Measurements from ENCODE around the gene MRFAP1L1. TPM values are rescaled to one million over a fixed set of nuclear protein-coding genes. Genes with fewer than 3 reads are reported as not detected.
"Not testable (repeated sequence)": the region's sequence is repeated elsewhere in the genome, so short reads cannot be mapped to it uniquely, and the experiment has no call there.

Gene MRFAP1L1
- total RNA-seq, 1 donor from 2014 or later = 36.8 TPM

- H3K4me3 ChIP-seq (ENCODE audit: insufficient read depth, low read depth, low read length) = no peak overlapping the region
- H3K27me3 Mint-ChIP-seq (ENCODE audit: low read depth, unreplicated experiment) = no peaks in the 10 kb centered on the region
- H2AFZ ChIP-seq (ENCODE audit: low read depth, low read length) = peak overlapping the region; percentile 86
- peak; percentile 45 for DNase-seq (ENCODE audit: low read depth)
- H3K27me3 ChIP-seq (ENCODE audit: insufficient read depth, low read length) = no peaks in the 10 kb centered on the region
- H3K4me1 Mint-ChIP-seq (ENCODE audit: low read depth, unreplicated experiment) = peaks cover 9% of the 10 kb centered on the region
- H3K27ac Mint-ChIP-seq (ENCODE audit: unreplicated experiment) = peak overlapping the region; percentile 78
- H4K20me1 ChIP-seq (ENCODE audit: insufficient read depth, low read length) = no peaks in the 10 kb centered on the region
- H3K9me3 ChIP-seq (ENCODE audit: insufficient read depth, low read depth, low read length) = no peaks in the 10 kb centered on the region
- H3K9ac ChIP-seq (ENCODE audit: low read length) = peak overlapping the region; percentile 59
- H3K27ac ChIP-seq (ENCODE audit: low read depth, low read length) = no peak overlapping the region
- no peak for FAIRE-seq
- H3K9me3 Mint-ChIP-seq (ENCODE audit: unreplicated experiment) = no peaks in the 10 kb centered on the region
- TF ChIP-seq, protein P1, sequence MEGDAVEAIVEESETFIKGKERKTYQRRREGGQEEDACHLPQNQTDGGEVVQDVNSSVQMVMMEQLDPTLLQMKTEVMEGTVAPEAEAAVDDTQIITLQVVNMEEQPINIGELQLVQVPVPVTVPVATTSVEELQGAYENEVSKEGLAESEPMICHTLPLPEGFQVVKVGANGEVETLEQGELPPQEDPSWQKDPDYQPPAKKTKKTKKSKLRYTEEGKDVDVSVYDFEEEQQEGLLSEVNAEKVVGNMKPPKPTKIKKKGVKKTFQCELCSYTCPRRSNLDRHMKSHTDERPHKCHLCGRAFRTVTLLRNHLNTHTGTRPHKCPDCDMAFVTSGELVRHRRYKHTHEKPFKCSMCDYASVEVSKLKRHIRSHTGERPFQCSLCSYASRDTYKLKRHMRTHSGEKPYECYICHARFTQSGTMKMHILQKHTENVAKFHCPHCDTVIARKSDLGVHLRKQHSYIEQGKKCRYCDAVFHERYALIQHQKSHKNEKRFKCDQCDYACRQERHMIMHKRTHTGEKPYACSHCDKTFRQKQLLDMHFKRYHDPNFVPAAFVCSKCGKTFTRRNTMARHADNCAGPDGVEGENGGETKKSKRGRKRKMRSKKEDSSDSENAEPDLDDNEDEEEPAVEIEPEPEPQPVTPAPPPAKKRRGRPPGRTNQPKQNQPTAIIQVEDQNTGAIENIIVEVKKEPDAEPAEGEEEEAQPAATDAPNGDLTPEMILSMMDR (IDR thresholded peaks at IDR 0.05; ENCODE audit: insufficient read depth, low read depth, low read length) = no peak
- TF ChIP-seq EZH2 (IDR thresholded peaks at IDR 0.05; ENCODE audit: insufficient read depth, low read length) = no peak
- no peaks in the 10 kb centered on the region for H3K79me2 ChIP-seq (ENCODE audit: insufficient read depth, low read length)
- peak overlapping the region; percentile 43 for H3K4me2 ChIP-seq (ENCODE audit: low read length)
- H3K4me1 ChIP-seq (ENCODE audit: insufficient read depth, low read length) = peaks cover 21% of the 10 kb centered on the region
- peak overlapping the region; percentile 37 for H3K4me3 Mint-ChIP-seq (ENCODE audit: unreplicated experiment)
- no peaks in the 10 kb centered on the region for H3K36me3 ChIP-seq (ENCODE audit: insufficient read depth, low read length)
- H3K36me3 Mint-ChIP-seq (ENCODE audit: low read depth, unreplicated experiment) = no peaks in the 10 kb centered on the region
Observed at GRCh38 chr4:6727081-6727942, 17.6 kb upstream of the MRFAP1L1 start.

DNA sequence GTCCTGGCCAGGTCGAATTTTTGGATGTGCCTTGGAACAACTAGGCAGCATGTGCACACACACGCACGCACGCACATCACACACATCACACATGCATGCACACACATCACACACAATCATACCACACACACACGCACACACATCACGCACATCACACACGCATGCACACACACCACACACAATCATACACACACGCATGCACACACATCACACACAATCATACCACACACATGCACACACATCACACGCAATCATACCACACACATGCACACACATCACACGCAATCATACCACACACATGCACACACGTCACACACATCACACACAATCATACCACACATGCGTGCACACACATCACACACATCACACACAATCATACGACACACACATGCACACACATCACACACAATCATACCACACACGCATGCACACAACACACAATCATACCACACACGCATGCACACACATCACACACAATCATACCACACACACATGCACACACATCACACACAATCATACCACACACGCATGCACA, 15.8 kb upstream of the MRFAP1L1 start:
- not testable (repeated sequence) for H2AFZ ChIP-seq (ENCODE audit: low read depth, low read length); H3K79me2 ChIP-seq (ENCODE audit: insufficient read depth, low read length); DNase-seq (ENCODE audit: low read depth); H3K27me3 ChIP-seq (ENCODE audit: insufficient read depth, low read length); H3K4me1 Mint-ChIP-seq (ENCODE audit: low read depth, unreplicated experiment); H4K20me1 ChIP-seq (ENCODE audit: insufficient read depth, low read length); H3K4me3 Mint-ChIP-seq (ENCODE audit: unreplicated experiment); H3K36me3 ChIP-seq (ENCODE audit: insufficient read depth, low read length); H3K9me3 ChIP-seq (ENCODE audit: insufficient read depth, low read depth, low read length); FAIRE-seq; H3K4me2 ChIP-seq (ENCODE audit: low read length); H3K27ac Mint-ChIP-seq (ENCODE audit: unreplicated experiment); H3K27me3 Mint-ChIP-seq (ENCODE audit: low read depth, unreplicated experiment); H3K27ac ChIP-seq (ENCODE audit: low read depth, low read length); H3K36me3 Mint-ChIP-seq (ENCODE audit: low read depth, unreplicated experiment); H3K9ac ChIP-seq (ENCODE audit: low read length); H3K4me3 ChIP-seq (ENCODE audit: insufficient read depth, low read depth, low read length); H3K9me3 Mint-ChIP-seq (ENCODE audit: unreplicated experiment)
- peaks cover 19% of the 10 kb centered on the region for H3K4me1 ChIP-seq (ENCODE audit: insufficient read depth, low read length)

- peak overlapping the region; percentile 47 for H3K9ac ChIP-seq (ENCODE audit: low read length)
- no peak overlapping the region for H3K4me3 ChIP-seq (ENCODE audit: insufficient read depth, low read depth, low read length)
- Mint-ChIP-seq H3K9me3 (ENCODE audit: unreplicated experiment) (no peaks in the 10 kb centered on the region), H3K4me3 (ENCODE audit: unreplicated experiment) (no peak overlapping the region), H3K36me3 (ENCODE audit: low read depth, unreplicated experiment) (no peaks in the 10 kb centered on the region), H3K4me1 (ENCODE audit: low read depth, unreplicated experiment) (peaks cover 10% of the 10 kb centered on the region), H3K27me3 (ENCODE audit: low read depth, unreplicated experiment) (no peaks in the 10 kb centered on the region), H3K27ac (ENCODE audit: unreplicated experiment) (peak overlapping the region; percentile 80)
- no peak for TF ChIP-seq EZH2 (IDR thresholded peaks at IDR 0.05; ENCODE audit: insufficient read depth, low read length)
- TF ChIP-seq, protein P1 (IDR thresholded peaks at IDR 0.05; ENCODE audit: insufficient read depth, low read depth, low read length) = no peak
- H3K36me3 ChIP-seq (ENCODE audit: insufficient read depth, low read length) = no peaks in the 10 kb centered on the region
- peaks cover 23% of the 10 kb centered on the region for H3K4me1 ChIP-seq (ENCODE audit: insufficient read depth, low read length)
- DNase-seq (ENCODE audit: low read depth) = peak; percentile 67
- no peaks in the 10 kb centered on the region for H3K9me3 ChIP-seq (ENCODE audit: insufficient read depth, low read depth, low read length)
- H2AFZ ChIP-seq (ENCODE audit: low read depth, low read length) = peak overlapping the region; percentile 85
- no peaks in the 10 kb centered on the region for H3K27me3 ChIP-seq (ENCODE audit: insufficient read depth, low read length)
- no peak overlapping the region for H3K27ac ChIP-seq (ENCODE audit: low read depth, low read length)
- H3K4me2 ChIP-seq (ENCODE audit: low read length) = peak overlapping the region; percentile 42
- FAIRE-seq = no peak
- peaks cover 2% of the 10 kb centered on the region for H4K20me1 ChIP-seq (ENCODE audit: insufficient read depth, low read length)
- H3K79me2 ChIP-seq (ENCODE audit: insufficient read depth, low read length) = no peaks in the 10 kb centered on the region
Observed at GRCh38 chr4:6724421-6725111, 14.9 kb upstream of the MRFAP1L1 start.

Measured in astrocyte (in vitro differentiated cells and primary cell).